H1 (cell line): Measurements from ENCODE around the gene SMIM28. TPM values are rescaled to one million over a fixed set of nuclear protein-coding genes. Genes with fewer than 3 reads are reported as not detected.

Source experiments
- CHD2 ChIP-seq: IDR thresholded peaks from 2 replicates; pipeline ENCODE4 v1.6.1; 2012; ENCODE audit warnings: low read length, improper control_type of control experiment
- polyA plus RNA-seq, 7 experiments: library from polyadenylated mRNA; depleted of rRNA in 3 of 7; stranded (reverse) in 5 of 7; unstranded in 2 of 7; fragments of >200 nt in 5 of 7; fragments of 200-250 nt in 2 of 7; gene quantifications; 1 replicate in 5 of 7; 2 replicates in 1 of 7; 4 replicates in 1 of 7; pipeline versions ENCODE4 v1.2.1 to v1.2.3, GENCODE V29; 2011 to 2013; ENCODE audit warnings: missing spikeins in 2 of 7, mixed read lengths in 2 of 7
- total RNA-seq: library from RNA; stranded (reverse); fragmentation: NEBNext Ultra II Directional; extraction: Animal tissue kit (Norgen Biotek cat#: 25700); gene quantifications from 2 replicates; pipeline ENCODE4 v1.2.1, GENCODE V29; 2021

Gene SMIM28
- total and polyA plus RNA-seq, 2 of the 8 experiments (the other 6 are each of a cell fraction or from before 2014, with no cell fraction given) = not detected

DNA sequence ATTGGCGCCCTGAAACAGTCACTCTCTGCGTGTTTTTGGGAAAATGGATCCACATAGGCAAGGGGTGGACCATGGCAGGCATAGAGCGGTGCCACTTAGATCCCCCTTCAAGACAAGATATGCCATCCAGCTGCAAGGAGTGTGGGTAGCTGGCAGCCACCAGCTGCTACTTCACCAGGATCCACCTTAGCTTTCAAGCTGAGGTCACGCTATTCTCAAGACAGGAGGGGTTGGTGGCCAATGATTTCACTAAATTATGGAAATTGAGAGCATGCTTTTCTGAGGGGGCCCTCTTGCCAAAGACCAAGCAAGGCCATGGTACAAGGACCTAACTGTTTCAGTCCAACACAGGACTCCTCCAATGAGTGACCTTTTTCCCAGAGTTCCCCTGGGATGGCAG, 42.7 kb downstream of the SMIM28 start (continued):
- no peak for TF ChIP-seq CHD2
